Hematopoietic multipotent progenitor cell (in vitro differentiated cells): ENCODE measurements around the gene THSD7B. TPM values are rescaled to one million over a fixed set of nuclear protein-coding genes. Genes with fewer than 3 reads are reported as not detected.
"Not testable (repeated sequence)": the region's sequence is repeated elsewhere in the genome, so short reads cannot be mapped to it uniquely, and the experiment has no call there.

Experiments used
- DNase-seq, 3 donors: peaks; one replicate each; pipeline ENCODE4 v3.0.0-alpha.2; 2011 to 2015; ENCODE audit warnings: low read depth in 2 of 3, low spot score in 2 of 3
- total RNA-seq: library from RNA; depleted of rRNA; stranded (reverse); fragments of >200 nt; gene quantifications from one replicate; pipeline ENCODE4 v1.2.3, GENCODE V29; 2012

THSD7B gene
- total RNA-seq, 1 donor, result not detected

GRCh38 chr2:137493261-137493660 lies 727.9 kb downstream of the THSD7B start:
- no peak for DNase-seq

GRCh38 chr2:137500599-137500998 lies 735.3 kb downstream of the THSD7B start:
- DNase-seq, result no peak

GRCh38 chr2:137507237-137507636 lies 741.9 kb downstream of the THSD7B start:
- no peak for DNase-seq

GRCh38 chr2:137508739-137509384 lies 743.5 kb downstream of the THSD7B start:
- DNase-seq, result no peak

- DNase-seq, result no peak
These were observed 746.2 kb downstream of the THSD7B start for GRCh38 chr2:137511526-137511925.

- DNase-seq, result no peak
These were observed 756.6 kb downstream of the THSD7B start for GRCh38 chr2:137521653-137522619.

- no peak for DNase-seq
These were observed 757.3 kb downstream of the THSD7B start for GRCh38 chr2:137522620-137523011.

- no peak for DNase-seq
These were observed 758.6 kb downstream of the THSD7B start for GRCh38 chr2:137523931-137524330.

GRCh38 chr2:137525132-137525531 lies 759.8 kb downstream of the THSD7B start:
- DNase-seq, result no peak

GRCh38 chr2:137525641-137526190 lies 760.4 kb downstream of the THSD7B start:
- no peak for DNase-seq

GRCh38 chr2:137535897-137536296 lies 770.6 kb downstream of the THSD7B start:
- DNase-seq, result no peak

- no peak for DNase-seq
These were observed 774.0 kb downstream of the THSD7B start for GRCh38 chr2:137539336-137539735.

- DNase-seq, result no peak
These were observed 782.5 kb downstream of the THSD7B start for GRCh38 chr2:137547842-137548241.

- DNase-seq, result no peak
These were observed 801.0 kb downstream of the THSD7B start for GRCh38 chr2:137566387-137566786.

GRCh38 chr2:137570484-137570883 lies 805.1 kb downstream of the THSD7B start:
- DNase-seq, result no peak

GRCh38 chr2:137587834-137588233 lies 822.5 kb downstream of the THSD7B start:
- not testable (repeated sequence) for DNase-seq

GRCh38 chr2:137588578-137588977 lies 823.2 kb downstream of the THSD7B start:
- DNase-seq, result not testable (repeated sequence)

- DNase-seq, result no peak
These were observed 824.8 kb downstream of the THSD7B start for GRCh38 chr2:137590102-137590501.

- DNase-seq, result no peak
These were observed 842.5 kb downstream of the THSD7B start for GRCh38 chr2:137607722-137608318.

GRCh38 chr2:137638932-137639331 lies 873.6 kb downstream of the THSD7B start:
- no peak for DNase-seq

- DNase-seq, result no peak
These were observed 879.4 kb downstream of the THSD7B start for GRCh38 chr2:137644731-137645130.
